Liver (tissue), 9 donors: ENCODE results near the gene GOLT1B. TPM values are rescaled to one million over a fixed set of nuclear protein-coding genes. Genes with fewer than 3 reads are reported as not detected.

Experiments used
- DNase-seq: peaks from one replicate; pipeline ENCODE4 v3.0.0-alpha.2; 2017; ENCODE audit warnings: low spot score
- H3K27ac ChIP-seq, 2 donors: one replicate each; pipeline ENCODE4 v1.7.0; 2013; ENCODE audit warnings: inconsistent platforms in 2 of 2, low read length in 2 of 2, control low read depth in 1 of 2, low read depth in 1 of 2, mild to moderate bottlenecking in 1 of 2
- H3K27me3 ChIP-seq, 4 donors: one replicate each; pipeline versions ENCODE4 v1.6.1 to v1.7.0; 2013; ENCODE audit warnings: low read length in 3 of 4, inconsistent platforms in 1 of 4, mild to moderate bottlenecking in 1 of 4, moderate library complexity in 1 of 4; ENCODE audit not compliant: control insufficient read depth in 4 of 4, insufficient read depth in 4 of 4
- H3K36me3 ChIP-seq, 4 donors: one replicate each; pipeline versions ENCODE4 v1.6.1 to v1.7.0; 2013; ENCODE audit warnings: low read length in 3 of 4, mild to moderate bottlenecking in 3 of 4, low read depth in 1 of 4, moderate library complexity in 1 of 4; ENCODE audit not compliant: control insufficient read depth in 4 of 4, insufficient read depth in 3 of 4
- H3K4me1 ChIP-seq, 4 donors: one replicate each; pipeline versions ENCODE4 v1.6.1 to v1.7.0; 2013; ENCODE audit warnings: low read length in 3 of 4, mild to moderate bottlenecking in 3 of 4, moderate library complexity in 1 of 4; ENCODE audit not compliant: control insufficient read depth in 4 of 4, insufficient read depth in 4 of 4
- H3K4me3 ChIP-seq, 3 donors: one replicate each; pipeline versions ENCODE4 v1.6.1 to v1.7.0; 2013; ENCODE audit warnings: low read length in 3 of 3, control low read depth in 1 of 3, low read depth in 1 of 3, mild to moderate bottlenecking in 1 of 3
- H3K9ac ChIP-seq, 2 donors: one replicate each; pipeline ENCODE4 v1.7.0; 2013; ENCODE audit warnings: low read length in 2 of 2, mild to moderate bottlenecking in 2 of 2, moderate library complexity in 2 of 2, control low read depth in 1 of 2, low read depth in 1 of 2
- H3K9me3 ChIP-seq, 4 donors: one replicate each; pipeline versions ENCODE4 v1.6.1 to v1.7.0; 2013; ENCODE audit warnings: low read length in 3 of 4; ENCODE audit not compliant: control insufficient read depth in 4 of 4
- ATF3 ChIP-seq: IDR thresholded peaks from 2 replicates; pipeline ENCODE4 v1.6.1; 2016; ENCODE audit warnings: antibody characterized with exemption
- CTCF ChIP-seq: fragments of 150-350 bp; IDR thresholded peaks from 2 replicates; pipeline ENCODE4 v1.5.1; 2017; ENCODE audit warnings: improper control_type of control experiment, low read depth, low read length; ENCODE audit not compliant: missing input control
- EGR1 ChIP-seq, 2 donors: IDR thresholded peaks; 2 replicates each; pipeline ENCODE4 v1.6.1; 2016 to 2018; ENCODE audit warnings: antibody characterized with exemption in 2 of 2, low read depth in 2 of 2
- FOXA1 ChIP-seq: IDR thresholded peaks from 2 replicates; pipeline ENCODE4 v1.6.1; 2016; ENCODE audit warnings: antibody characterized with exemption
- FOXA2 ChIP-seq: IDR thresholded peaks from 2 replicates; pipeline ENCODE4 v1.6.1; 2016; ENCODE audit warnings: antibody characterized with exemption
- GABPA ChIP-seq, 2 donors: IDR thresholded peaks in 1 of 2; conservative IDR thresholded peaks in 1 of 2; 2 replicates each; pipeline ENCODE4 v1.6.1; 2016; ENCODE audit warnings: antibody characterized with exemption in 2 of 2, mild to moderate bottlenecking in 1 of 2, moderate library complexity in 1 of 2
- HNF4A ChIP-seq, 2 donors: conservative IDR thresholded peaks; 2 replicates each; pipeline ENCODE4 v1.6.1; 2016; ENCODE audit warnings: antibody characterized with exemption in 2 of 2, mild to moderate bottlenecking in 2 of 2
- HNF4G ChIP-seq: IDR thresholded peaks from 2 replicates; pipeline ENCODE4 v1.6.1; 2016; ENCODE audit warnings: antibody characterized with exemption
- JUND ChIP-seq, 2 donors: IDR thresholded peaks; 2 replicates each; pipeline ENCODE4 v1.6.1; 2016; ENCODE audit warnings: antibody characterized with exemption in 2 of 2
- MAX ChIP-seq: IDR thresholded peaks from 2 replicates; pipeline ENCODE4 v1.6.1; 2016; ENCODE audit warnings: antibody characterized with exemption
- NR2F2 ChIP-seq: IDR thresholded peaks from 2 replicates; pipeline ENCODE4 v1.6.1; 2016; ENCODE audit warnings: antibody characterized with exemption
- RAD21 ChIP-seq, 2 donors: IDR thresholded peaks; 2 replicates each; pipeline ENCODE4 v1.6.1; 2016; ENCODE audit warnings: antibody characterized with exemption in 2 of 2, mild to moderate bottlenecking in 2 of 2
- REST ChIP-seq: IDR thresholded peaks from 2 replicates; pipeline ENCODE4 v1.6.1; 2016; ENCODE audit warnings: antibody characterized with exemption, mild to moderate bottlenecking
- RXRA ChIP-seq, 2 donors: IDR thresholded peaks; 2 replicates each; pipeline ENCODE4 v1.6.1; 2017 to 2018; ENCODE audit warnings: antibody characterized with exemption in 2 of 2, mild to moderate bottlenecking in 1 of 2
- SP1 ChIP-seq: IDR thresholded peaks from 2 replicates; pipeline ENCODE4 v1.6.1; 2018; ENCODE audit warnings: antibody characterized with exemption, mild to moderate bottlenecking
- TAF1 ChIP-seq: conservative IDR thresholded peaks from 2 replicates; pipeline ENCODE4 v1.6.1; 2016; ENCODE audit warnings: antibody characterized with exemption, mild to moderate bottlenecking
- YY1 ChIP-seq: IDR thresholded peaks from 2 replicates; pipeline ENCODE4 v1.6.1; 2016; ENCODE audit warnings: antibody characterized with exemption, mild to moderate bottlenecking
- ZBTB33 ChIP-seq: IDR thresholded peaks from 2 replicates; pipeline ENCODE4 v1.6.1; 2016; ENCODE audit warnings: antibody characterized with exemption
- WGBS: extraction: QIAGEN DNeasy Blood & Tissue Kit; methylation state at CpG from one replicate; pipeline ENCODE4 v1.1.7; 2013; 5-methylcytosine and 5-hydroxymethylcytosine counted together
- polyA plus RNA-seq, 2 donors: library from polyadenylated mRNA; stranded (reverse) in 1 of 2; unstranded in 1 of 2; fragments of 200-250 nt in 1 of 2; fragments of >200 nt in 1 of 2; fragmentation: Nextera tagmentation in 1 of 2; extraction: Ambion mirVana in 1 of 2; gene quantifications; one replicate each; pipeline versions ENCODE4 v1.2.1 to v1.2.3, GENCODE V29; 2013 to 2015
- total RNA-seq, 2 donors: library from RNA; depleted of rRNA; stranded (reverse); fragments of >200 nt; gene quantifications; one replicate each; pipeline ENCODE4 v1.2.3, GENCODE V29; 2014
- donor health status: healthy.
- donor health status: healthy.
- donor health status: healthy.
- donor health status: healthy.
- donor health status: healthy.

Gene GOLT1B
- total and polyA plus RNA-seq, 4 donors: 11.0 to 36.9 (median 17.3) TPM

GRCh38 chr12:21516281-21516680 is 14.7 kb downstream of the GOLT1B start:
- WGBS: 96% methylated on average over 2 of the region's 2 CpGs
- H3K36me3 ChIP-seq: peaks cover 6 to 29% (median 14%) of the 10 kb centered on the region in 4 donors
- no peaks in the 10 kb centered on the region for H3K9me3 ChIP-seq
- DNase-seq: no peak
- no peaks in the 10 kb centered on the region for H3K27me3 ChIP-seq
- no peaks in the 10 kb centered on the region for H3K4me1 ChIP-seq
- no peak for TF ChIP-seq REST
- TF ChIP-seq HNF4A (conservative IDR thresholded peaks at IDR 0.05): no peak
- no peak for TF ChIP-seq ZBTB33
- TF ChIP-seq NR2F2: no peak
- TF ChIP-seq TAF1: no peak
- TF ChIP-seq RXRA (IDR thresholded peaks at IDR 0.05): no peak
- TF ChIP-seq GABPA (IDR thresholded peaks at IDR 0.05 in 1 of 2, conservative IDR thresholded peaks at IDR 0.05 in 1 of 2): no peak
- TF ChIP-seq RAD21 (IDR thresholded peaks at IDR 0.05): no peak
- no peak for TF ChIP-seq CTCF
- TF ChIP-seq FOXA1: no peak
- no peak for TF ChIP-seq MAX
- TF ChIP-seq ATF3: no peak
- TF ChIP-seq YY1: no peak
- TF ChIP-seq JUND (IDR thresholded peaks at IDR 0.05): no peak
- TF ChIP-seq EGR1 (IDR thresholded peaks at IDR 0.05; ENCODE audit: low read depth in 2 of 2): no peak
- TF ChIP-seq SP1: no peak
- no peak for TF ChIP-seq FOXA2
- TF ChIP-seq HNF4G: no peak
- H3K9ac ChIP-seq: no peak overlapping the region
- H3K4me3 ChIP-seq: no peak overlapping the region
- no peak overlapping the region for H3K27ac ChIP-seq
